ENCODE results near the gene PDE3A. TPM values are rescaled to one million over a fixed set of nuclear protein-coding genes. Genes with fewer than 3 reads are reported as not detected.

The PDE3A gene
- total RNA-seq, 2 donors from 2014 or later = 80.7 to 127 TPM

DNA sequence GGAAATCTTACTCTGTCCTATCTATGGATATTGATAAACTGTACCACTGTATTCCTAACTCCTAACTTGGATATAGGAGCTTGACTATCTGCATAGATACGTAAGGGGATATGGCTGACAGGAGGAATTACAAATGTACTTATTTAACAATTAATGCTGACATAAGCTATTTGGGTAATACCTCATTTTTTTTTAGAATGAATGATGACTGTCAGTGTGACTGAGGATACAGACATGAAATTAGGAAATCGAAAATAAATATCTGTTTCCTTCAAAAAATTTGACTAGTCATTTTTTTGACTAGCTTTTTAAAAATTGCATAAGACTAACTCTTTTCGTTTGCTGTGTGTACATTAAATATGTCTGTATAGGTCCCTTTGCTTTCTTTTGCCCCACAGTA lies 74.9 kb downstream of the PDE3A start:
- TF ChIP-seq, protein P1, sequence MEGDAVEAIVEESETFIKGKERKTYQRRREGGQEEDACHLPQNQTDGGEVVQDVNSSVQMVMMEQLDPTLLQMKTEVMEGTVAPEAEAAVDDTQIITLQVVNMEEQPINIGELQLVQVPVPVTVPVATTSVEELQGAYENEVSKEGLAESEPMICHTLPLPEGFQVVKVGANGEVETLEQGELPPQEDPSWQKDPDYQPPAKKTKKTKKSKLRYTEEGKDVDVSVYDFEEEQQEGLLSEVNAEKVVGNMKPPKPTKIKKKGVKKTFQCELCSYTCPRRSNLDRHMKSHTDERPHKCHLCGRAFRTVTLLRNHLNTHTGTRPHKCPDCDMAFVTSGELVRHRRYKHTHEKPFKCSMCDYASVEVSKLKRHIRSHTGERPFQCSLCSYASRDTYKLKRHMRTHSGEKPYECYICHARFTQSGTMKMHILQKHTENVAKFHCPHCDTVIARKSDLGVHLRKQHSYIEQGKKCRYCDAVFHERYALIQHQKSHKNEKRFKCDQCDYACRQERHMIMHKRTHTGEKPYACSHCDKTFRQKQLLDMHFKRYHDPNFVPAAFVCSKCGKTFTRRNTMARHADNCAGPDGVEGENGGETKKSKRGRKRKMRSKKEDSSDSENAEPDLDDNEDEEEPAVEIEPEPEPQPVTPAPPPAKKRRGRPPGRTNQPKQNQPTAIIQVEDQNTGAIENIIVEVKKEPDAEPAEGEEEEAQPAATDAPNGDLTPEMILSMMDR (IDR thresholded peaks at IDR 0.05) = no peak

DNA sequence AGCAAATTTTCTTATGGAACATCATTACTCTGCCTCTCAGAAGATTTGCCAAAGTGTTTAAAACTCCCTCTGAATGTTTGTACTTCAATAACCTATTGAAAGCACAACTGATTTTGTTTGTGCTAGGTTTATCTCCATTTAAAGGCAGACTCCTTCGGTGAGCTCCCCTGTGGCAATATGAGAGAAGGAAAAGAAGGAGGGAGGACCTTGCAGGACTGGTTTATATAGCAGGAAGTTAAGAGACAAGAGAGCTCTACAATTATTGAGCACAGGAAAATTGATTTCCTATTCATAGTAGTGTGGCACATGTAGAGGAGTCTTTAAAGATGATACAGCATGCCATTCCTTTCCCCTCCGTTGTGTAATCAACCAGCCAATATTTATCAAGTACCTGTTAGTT lies 75.5 kb downstream of the PDE3A start:
- Histone ChIP-seq H3K27me3 (no peaks in the 10 kb centered on the region), H3K27ac (peak overlapping the region; percentile 83 to 89), H3K4me1 (peaks cover 0 to 50% of the 10 kb centered on the region in 2 donors), H3K4me3 (no peak overlapping the region), H3K9me3 (no peaks in the 10 kb centered on the region), H3K36me3 (no peaks in the 10 kb centered on the region)
- no peak for DNase-seq (ENCODE audit: low spot score)
- TF ChIP-seq, protein P1 (IDR thresholded peaks at IDR 0.05) = no peak

More for the DNA sequence above, 74.9 kb downstream of the PDE3A start:
- Histone ChIP-seq H3K4me1 (peaks cover 0 to 54% of the 10 kb centered on the region in 2 donors), H3K4me3 (no peak overlapping the region), H3K27me3 (no peaks in the 10 kb centered on the region), H3K36me3 (no peaks in the 10 kb centered on the region), H3K9me3 (no peaks in the 10 kb centered on the region), H3K27ac (peak overlapping the region; percentile 83 to 89)
- no peak for DNase-seq (ENCODE audit: low spot score)

DNA sequence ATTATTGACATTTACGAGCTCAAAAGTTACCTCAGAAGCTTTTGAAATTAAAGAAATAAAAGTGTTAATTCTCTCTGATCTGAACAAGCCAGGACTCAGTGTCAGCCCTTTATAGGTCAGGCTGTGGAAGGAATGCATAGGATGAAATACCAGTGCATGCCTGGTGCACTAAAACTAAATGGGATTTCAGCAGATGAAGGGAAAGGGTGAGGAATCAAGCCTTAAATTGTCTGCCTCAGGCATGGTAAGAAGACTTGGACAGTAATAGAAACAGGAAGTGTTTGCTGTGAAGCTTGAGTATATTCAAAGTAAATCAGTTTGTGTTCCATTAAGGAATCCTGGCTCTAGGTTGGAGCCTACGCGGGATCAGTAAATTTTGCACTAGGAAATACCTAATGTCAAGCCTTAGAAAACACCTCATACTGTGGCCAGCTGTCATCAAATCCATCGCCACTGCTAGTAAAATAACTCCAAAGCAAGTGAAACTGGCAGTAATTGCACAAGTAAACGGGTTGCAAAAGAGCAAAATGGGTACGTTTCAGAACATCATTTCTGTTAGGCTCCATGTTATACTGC lies 76.3 kb downstream of the PDE3A start:
- no peak overlapping the region for H3K4me3 ChIP-seq
- no peaks in the 10 kb centered on the region for H3K27me3 ChIP-seq
- H3K27ac ChIP-seq = peak overlapping the region; percentile 83 to 89
- H3K4me1 ChIP-seq = peaks cover 0 to 50% of the 10 kb centered on the region in 2 donors
- no peaks in the 10 kb centered on the region for H3K36me3 ChIP-seq
- no peaks in the 10 kb centered on the region for H3K9me3 ChIP-seq
- no peak for DNase-seq (ENCODE audit: low spot score)
- TF ChIP-seq, protein P1 (IDR thresholded peaks at IDR 0.05) = no peak

DNA sequence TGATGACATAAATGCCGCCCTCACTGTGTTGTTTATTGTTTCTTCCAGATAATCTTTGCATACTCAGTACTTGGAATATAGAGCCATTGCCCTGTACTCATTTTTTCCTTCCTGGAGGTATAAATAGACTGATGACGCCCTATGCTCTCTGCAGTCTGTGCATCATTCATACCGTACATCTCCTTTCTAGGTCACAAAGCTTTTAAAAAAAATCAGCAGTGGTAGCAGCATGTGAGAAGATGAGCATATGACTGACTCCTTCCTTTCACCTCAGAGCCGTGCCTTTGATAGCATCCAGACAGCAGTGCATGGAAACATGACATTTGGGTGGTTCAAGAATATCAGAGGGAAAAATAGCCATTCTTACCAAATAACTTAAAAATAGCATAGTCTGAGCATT lies 77.3 kb downstream of the PDE3A start:
- Histone ChIP-seq H3K36me3 (no peaks in the 10 kb centered on the region), H3K9me3 (no peaks in the 10 kb centered on the region), H3K4me1 (peaks cover 0 to 49% of the 10 kb centered on the region in 2 donors), H3K4me3 (no peak overlapping the region), H3K27me3 (no peaks in the 10 kb centered on the region), H3K27ac (peak overlapping the region; percentile 83 to 89)
- TF ChIP-seq, protein P1 (IDR thresholded peaks at IDR 0.05) = no peak
- no peak for DNase-seq (ENCODE audit: low spot score)

DNA sequence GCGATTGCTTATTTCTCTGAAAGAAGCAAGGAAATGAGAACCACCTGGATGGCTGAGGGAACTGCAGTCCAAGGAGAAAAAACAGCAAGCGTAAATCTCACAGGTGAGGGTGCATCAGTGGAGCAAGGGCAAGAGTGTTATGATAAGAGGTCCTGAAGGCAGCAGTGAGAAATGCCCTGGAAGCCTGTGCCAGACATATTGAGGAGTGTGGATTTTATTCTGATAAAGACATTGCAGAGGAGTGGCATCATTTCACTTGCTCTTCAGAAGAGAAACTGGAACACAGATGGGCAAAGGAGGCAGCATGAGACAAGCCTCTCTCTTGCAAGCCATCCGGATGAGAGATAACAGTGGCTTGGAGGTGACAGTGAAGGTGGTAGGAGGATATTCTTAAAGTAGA lies 78.5 kb downstream of the PDE3A start:
- Histone ChIP-seq H3K9me3 (no peaks in the 10 kb centered on the region), H3K27ac (peak overlapping the region; percentile 83 to 89), H3K4me3 (no peak overlapping the region), H3K4me1 (peaks cover 0 to 61% of the 10 kb centered on the region in 2 donors), H3K27me3 (no peaks in the 10 kb centered on the region), H3K36me3 (no peaks in the 10 kb centered on the region)
- no peak for DNase-seq (ENCODE audit: low spot score)
- TF ChIP-seq, protein P1 (IDR thresholded peaks at IDR 0.05) = no peak

DNA sequence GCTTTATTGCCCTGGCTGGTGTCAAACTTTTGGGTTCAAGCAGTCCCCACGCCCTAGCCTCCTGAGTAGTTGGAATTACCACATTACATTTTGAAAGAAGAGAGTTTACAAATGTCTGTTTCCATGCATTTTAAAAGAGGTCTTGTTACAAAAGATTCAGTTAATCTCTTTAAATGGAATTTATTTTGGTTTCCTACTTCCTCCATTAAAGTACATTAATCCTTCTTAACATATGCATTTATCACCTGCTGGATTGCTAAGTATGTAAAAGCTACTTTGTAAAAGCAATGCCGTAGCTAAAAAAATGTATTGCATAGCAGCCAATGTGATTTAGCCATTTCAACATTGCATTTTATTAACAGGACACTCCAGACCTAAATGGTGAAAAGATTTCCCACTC lies 80.4 kb downstream of the PDE3A start:
- Histone ChIP-seq H3K4me3 (no peak overlapping the region), H3K36me3 (no peaks in the 10 kb centered on the region), H3K27me3 (no peaks in the 10 kb centered on the region), H3K9me3 (no peaks in the 10 kb centered on the region), H3K27ac (peak overlapping the region; percentile 36 to 89), H3K4me1 (peaks cover 0 to 70% of the 10 kb centered on the region in 2 donors)
- TF ChIP-seq, protein P1 (IDR thresholded peaks at IDR 0.05) = no peak
- DNase-seq (ENCODE audit: low spot score) = no peak
